Measurements from ENCODE around the gene FOXC2.
"Not testable (repeated sequence)": the region's sequence is repeated elsewhere in the genome, so short reads cannot be mapped to it uniquely, and the experiment has no call there.

The FOXC2 gene

DNA sequence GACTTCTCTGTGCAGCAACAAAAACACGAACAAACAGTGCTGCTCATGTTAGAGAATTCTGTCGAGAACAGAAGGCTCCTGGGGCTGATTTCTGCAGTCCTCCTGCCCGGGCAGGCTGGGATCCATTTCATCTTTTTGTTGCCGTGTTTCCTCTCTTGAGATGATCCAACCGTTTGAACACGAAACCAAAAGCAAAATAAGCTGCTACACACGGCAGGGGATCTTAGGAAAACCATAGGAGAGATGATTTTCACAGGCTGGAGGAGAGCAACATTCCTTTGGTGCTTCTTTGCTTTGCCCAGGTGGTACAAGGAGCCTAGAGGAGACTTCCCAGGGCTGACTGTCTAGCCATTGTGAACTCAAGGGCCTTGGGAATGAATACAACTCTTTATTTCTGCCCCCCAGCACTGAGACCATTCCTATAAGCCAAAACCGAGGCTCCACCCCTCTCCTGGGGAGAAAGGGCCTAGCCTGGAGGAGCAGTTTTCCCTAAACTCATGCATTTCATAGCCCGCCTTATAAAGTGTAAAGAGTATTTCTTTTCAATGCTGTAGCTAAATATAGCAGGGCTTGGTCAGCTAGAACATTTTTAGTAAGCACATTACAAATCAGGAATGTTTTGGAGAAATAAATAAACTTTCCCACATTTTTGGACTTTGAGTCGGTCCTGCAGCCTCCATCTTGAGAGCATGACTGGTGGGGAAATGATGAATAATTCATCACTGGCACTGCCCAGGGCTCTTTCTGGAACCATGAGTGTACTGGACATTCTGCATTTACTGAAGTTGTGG, 19.4 kb downstream of the FOXC2 start:
- Histone ChIP-seq H3K36me3 (ENCODE audit: insufficient read depth, low read length) (peaks cover 3% of the 10 kb centered on the region), H3K9me3 (replicated peaks; ENCODE audit: low read length) (no peaks in the 10 kb centered on the region), H3K4me1 (ENCODE audit: control insufficient read depth, insufficient read depth, low read length) (peaks cover 79% of the 10 kb centered on the region), H3K9ac (ENCODE audit: low read depth, low read length) (peak overlapping the region; percentile 88), H3K4me2 (ENCODE audit: low read length) (peak overlapping the region; percentile 60), H3K4me3 (ENCODE audit: low read length) (peak overlapping the region; percentile 33), H3K27me3 (ENCODE audit: control insufficient read depth, insufficient read depth, low read length) (no peaks in the 10 kb centered on the region)

GRCh38 chr16:86587487-86587886, 20.9 kb downstream of the FOXC2 start:
- Histone ChIP-seq H3K9me3 (replicated peaks; ENCODE audit: low read length) (no peaks in the 10 kb centered on the region), H3K9ac (ENCODE audit: low read depth, low read length) (no peak overlapping the region), H3K4me2 (ENCODE audit: low read length) (no peak overlapping the region), H3K4me1 (ENCODE audit: control insufficient read depth, insufficient read depth, low read length) (peaks cover 69% of the 10 kb centered on the region), H3K4me3 (ENCODE audit: low read length) (no peak overlapping the region), H3K27me3 (ENCODE audit: control insufficient read depth, insufficient read depth, low read length) (no peaks in the 10 kb centered on the region), H3K36me3 (ENCODE audit: insufficient read depth, low read length) (peaks cover 3% of the 10 kb centered on the region)

GRCh38 chr16:86587955-86588354, 21.3 kb downstream of the FOXC2 start:
- H3K27me3 ChIP-seq (ENCODE audit: control insufficient read depth, insufficient read depth, low read length); H3K9me3 ChIP-seq (replicated peaks; ENCODE audit: low read length); H3K4me3 ChIP-seq (ENCODE audit: low read length); H3K9ac ChIP-seq (ENCODE audit: low read depth, low read length); H3K36me3 ChIP-seq (ENCODE audit: insufficient read depth, low read length); H3K4me2 ChIP-seq (ENCODE audit: low read length): not testable (repeated sequence)
- H3K4me1 ChIP-seq (ENCODE audit: control insufficient read depth, insufficient read depth, low read length): peaks cover 68% of the 10 kb centered on the region

GRCh38 chr16:86590501-86591144, 24.0 kb downstream of the FOXC2 start:
- Histone ChIP-seq H3K36me3 (ENCODE audit: insufficient read depth, low read length) (no peaks in the 10 kb centered on the region), H3K9ac (ENCODE audit: low read depth, low read length) (peak overlapping the region; percentile 45), H3K4me2 (ENCODE audit: low read length) (no peak overlapping the region), H3K4me3 (ENCODE audit: low read length) (no peak overlapping the region), H3K9me3 (replicated peaks; ENCODE audit: low read length) (no peaks in the 10 kb centered on the region), H3K27me3 (ENCODE audit: control insufficient read depth, insufficient read depth, low read length) (no peaks in the 10 kb centered on the region), H3K4me1 (ENCODE audit: control insufficient read depth, insufficient read depth, low read length) (peaks cover 67% of the 10 kb centered on the region)

- H3K4me1 ChIP-seq (ENCODE audit: control insufficient read depth, insufficient read depth, low read length): peaks cover 60% of the 10 kb centered on the region
- H3K4me3 ChIP-seq (ENCODE audit: low read length): no peak overlapping the region
- H3K27me3 ChIP-seq (ENCODE audit: control insufficient read depth, insufficient read depth, low read length): no peaks in the 10 kb centered on the region
These were observed 24.6 kb downstream of the FOXC2 start for GRCh38 chr16:86591270-86591669.

GRCh38 chr16:86593913-86594620, 27.4 kb downstream of the FOXC2 start:
- no peaks in the 10 kb centered on the region for H3K9me3 ChIP-seq (replicated peaks; ENCODE audit: low read length)
- H3K36me3 ChIP-seq (ENCODE audit: insufficient read depth, low read length): no peaks in the 10 kb centered on the region
- H3K4me1 ChIP-seq (ENCODE audit: control insufficient read depth, insufficient read depth, low read length): peaks cover 48% of the 10 kb centered on the region
- peak overlapping the region; percentile 56 for H3K4me2 ChIP-seq (ENCODE audit: low read length)
- peak overlapping the region; percentile 68 for H3K9ac ChIP-seq (ENCODE audit: low read depth, low read length)
- H3K27me3 ChIP-seq (ENCODE audit: control insufficient read depth, insufficient read depth, low read length): no peaks in the 10 kb centered on the region
- H3K4me3 ChIP-seq (ENCODE audit: low read length): no peak overlapping the region

More at GRCh38 chr16:86591270-86591669, 24.6 kb downstream of the FOXC2 start:
- Histone ChIP-seq H3K4me2 (ENCODE audit: low read length) (no peak overlapping the region), H3K9me3 (replicated peaks; ENCODE audit: low read length) (no peaks in the 10 kb centered on the region), H3K9ac (ENCODE audit: low read depth, low read length) (no peak overlapping the region), H3K36me3 (ENCODE audit: insufficient read depth, low read length) (no peaks in the 10 kb centered on the region)

DNA sequence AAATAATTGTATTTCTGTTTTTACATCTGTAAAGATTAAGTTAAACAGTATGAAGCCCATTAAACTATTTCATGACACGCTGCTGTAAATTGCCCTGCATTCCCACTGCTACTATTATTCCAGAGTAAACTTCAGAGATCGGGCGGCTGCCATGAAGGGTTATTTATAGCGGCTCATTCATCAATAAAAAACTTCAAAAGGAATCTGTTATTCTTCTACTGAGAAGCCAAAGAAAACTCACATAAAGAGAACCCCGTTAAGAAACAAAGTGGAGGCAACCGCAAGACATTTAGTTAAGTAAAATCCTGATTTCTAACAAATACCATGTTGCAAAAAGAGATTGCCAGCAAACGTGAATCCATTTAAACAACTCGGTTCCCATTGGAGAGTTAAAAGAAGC, 28.1 kb downstream of the FOXC2 start:
- H3K4me2 ChIP-seq (ENCODE audit: low read length): peak overlapping the region; percentile 56
- H3K9ac ChIP-seq (ENCODE audit: low read depth, low read length): peak overlapping the region; percentile 68
- H3K36me3 ChIP-seq (ENCODE audit: insufficient read depth, low read length): no peaks in the 10 kb centered on the region
- no peaks in the 10 kb centered on the region for H3K9me3 ChIP-seq (replicated peaks; ENCODE audit: low read length)
- H3K27me3 ChIP-seq (ENCODE audit: control insufficient read depth, insufficient read depth, low read length): no peaks in the 10 kb centered on the region
- peak overlapping the region; percentile 21 for H3K4me3 ChIP-seq (ENCODE audit: low read length)
- H3K4me1 ChIP-seq (ENCODE audit: control insufficient read depth, insufficient read depth, low read length): peaks cover 42% of the 10 kb centered on the region

GRCh38 chr16:86595983-86596605, 29.5 kb downstream of the FOXC2 start:
- Histone ChIP-seq H3K4me2 (ENCODE audit: low read length) (no peak overlapping the region), H3K27me3 (ENCODE audit: control insufficient read depth, insufficient read depth, low read length) (no peaks in the 10 kb centered on the region), H3K9ac (ENCODE audit: low read depth, low read length) (no peak overlapping the region), H3K9me3 (replicated peaks; ENCODE audit: low read length) (no peaks in the 10 kb centered on the region), H3K36me3 (ENCODE audit: insufficient read depth, low read length) (no peaks in the 10 kb centered on the region), H3K4me3 (ENCODE audit: low read length) (no peak overlapping the region), H3K4me1 (ENCODE audit: control insufficient read depth, insufficient read depth, low read length) (peaks cover 29% of the 10 kb centered on the region)

DNA sequence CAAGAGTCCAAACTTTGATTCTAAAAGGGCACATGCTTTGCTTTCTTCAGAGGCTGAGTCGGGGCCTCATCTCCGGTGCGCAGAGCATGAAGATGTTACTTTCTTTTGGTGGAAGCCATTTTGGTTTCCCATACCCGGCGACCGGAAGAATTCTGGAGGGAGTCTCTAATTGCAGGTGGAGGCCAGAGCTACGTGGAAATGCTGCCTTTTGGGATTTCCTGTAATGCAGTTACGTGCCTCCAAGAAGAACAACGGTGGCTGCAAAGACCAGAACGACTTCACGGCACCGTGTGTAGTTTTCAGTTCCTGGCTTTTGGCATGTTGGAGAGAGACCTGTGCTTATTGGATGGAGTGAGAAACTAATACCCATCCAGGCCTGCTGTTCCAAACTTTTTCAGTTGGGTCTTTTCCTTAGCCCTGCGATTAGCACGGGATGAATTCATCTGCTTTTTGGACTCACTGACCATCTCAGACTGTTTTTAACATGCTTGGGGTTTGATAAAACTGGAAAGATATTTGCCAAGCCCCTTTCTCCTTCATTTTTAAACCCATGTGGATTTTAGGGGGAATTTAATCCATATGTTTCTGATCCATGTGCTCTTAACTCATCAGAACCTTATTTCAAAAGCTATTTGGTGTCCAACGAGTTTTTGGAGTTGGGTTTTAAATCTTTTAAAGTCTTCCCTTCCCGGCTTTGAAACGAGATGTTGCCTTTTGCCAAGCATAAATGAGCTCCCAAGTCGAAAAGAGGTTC, 30.7 kb downstream of the FOXC2 start:
- Histone ChIP-seq H3K4me1 (ENCODE audit: control insufficient read depth, insufficient read depth, low read length) (peaks cover 27% of the 10 kb centered on the region), H3K9me3 (replicated peaks; ENCODE audit: low read length) (no peaks in the 10 kb centered on the region), H3K36me3 (ENCODE audit: insufficient read depth, low read length) (no peaks in the 10 kb centered on the region), H3K4me2 (ENCODE audit: low read length) (no peak overlapping the region), H3K9ac (ENCODE audit: low read depth, low read length) (no peak overlapping the region), H3K4me3 (ENCODE audit: low read length) (no peak overlapping the region), H3K27me3 (ENCODE audit: control insufficient read depth, insufficient read depth, low read length) (no peaks in the 10 kb centered on the region)

- H3K4me1 ChIP-seq (ENCODE audit: control insufficient read depth, insufficient read depth, low read length): peaks cover 24% of the 10 kb centered on the region
- H3K4me3 ChIP-seq (ENCODE audit: low read length): no peak overlapping the region
- H3K9me3 ChIP-seq (replicated peaks; ENCODE audit: low read length): no peaks in the 10 kb centered on the region
- H3K36me3 ChIP-seq (ENCODE audit: insufficient read depth, low read length): no peaks in the 10 kb centered on the region
- no peak overlapping the region for H3K9ac ChIP-seq (ENCODE audit: low read depth, low read length)
- no peaks in the 10 kb centered on the region for H3K27me3 ChIP-seq (ENCODE audit: control insufficient read depth, insufficient read depth, low read length)
- H3K4me2 ChIP-seq (ENCODE audit: low read length): no peak overlapping the region
These were observed 31.4 kb downstream of the FOXC2 start for GRCh38 chr16:86597880-86598606.
